Measurements from ENCODE around the gene ELF5.

GRCh38 chr11:34493926-34494595 lies 19.5 kb downstream of the ELF5 start:
- TF ChIP-seq EZH2 (IDR thresholded peaks at IDR 0.05; ENCODE audit: insufficient read depth, poor library complexity, severe bottlenecking) (no peak), EZH2phosphoT487 (IDR thresholded peaks at IDR 0.05; ENCODE audit: insufficient read depth, low read depth) (no peak)
